ENCODE measurements around the gene MRPS2.

Gene MRPS2

GRCh38 chr9:135519179-135519971 is 18.9 kb downstream of the MRPS2 start:
- TF ChIP-seq CTCF (conservative IDR thresholded peaks at IDR 0.05; ENCODE audit: low read length): no peak

GRCh38 chr9:135520916-135521607 is 20.6 kb downstream of the MRPS2 start, which contains the start of gene LCN1:
Gene LCN1, plus strand, starts transcription at chr9:135521440. Its CDS starts 58 bp downstream, at chr9:135521498.
- TF ChIP-seq CTCF (conservative IDR thresholded peaks at IDR 0.05; ENCODE audit: low read length): no peak
- no peak within 1 kb of the TSS for H3K4me3 ChIP-seq (ENCODE audit: low read length)
- no peak for DNase-seq (ENCODE audit: low read depth)

More at GRCh38 chr9:135519179-135519971, 18.9 kb downstream of the MRPS2 start:
- H3K4me3 ChIP-seq (ENCODE audit: low read length): no peak overlapping the region
- no peak for DNase-seq (ENCODE audit: low read depth)

- DNase-seq (ENCODE audit: low read depth): no peak
- no peak for TF ChIP-seq CTCF (conservative IDR thresholded peaks at IDR 0.05; ENCODE audit: low read length)
- no peak overlapping the region for H3K4me3 ChIP-seq (ENCODE audit: low read length)
Measured at GRCh38 chr9:135521608-135522095, 21.2 kb downstream of the MRPS2 start.

- H3K4me3 ChIP-seq (ENCODE audit: low read length): no peak overlapping the region
- no peak for DNase-seq (ENCODE audit: low read depth)
- no peak for TF ChIP-seq CTCF (conservative IDR thresholded peaks at IDR 0.05; ENCODE audit: low read length)
Measured at GRCh38 chr9:135522137-135522877, 21.8 kb downstream of the MRPS2 start.

GRCh38 chr9:135522931-135523330 is 22.4 kb downstream of the MRPS2 start:
- DNase-seq (ENCODE audit: low read depth): no peak

More at GRCh38 chr9:135522931-135523330, 22.4 kb downstream of the MRPS2 start:
- TF ChIP-seq CTCF (conservative IDR thresholded peaks at IDR 0.05; ENCODE audit: low read length): no peak
- H3K4me3 ChIP-seq (ENCODE audit: low read length): no peak overlapping the region

Data from AG10803 (cell line).